Colon (tissue), 2 donors: ENCODE data around the gene BASP1.
"Not testable (repeated sequence)": the region's sequence is repeated elsewhere in the genome, so short reads cannot be mapped to it uniquely, and the experiment has no call there.

Source experiments
- FAIRE-seq: peaks from 2 replicates; lab custom pipeline; 2012; peaks lifted over from hg19 to GRCh38; lab: Jason Lieb, UNC
- donor health status: control.
- donor health status: control.

Gene BASP1

GRCh38 chr5:17289681-17290539 lies 72.5 kb downstream of the BASP1 start:
- FAIRE-seq = no peak

- no peak for FAIRE-seq
Measured at GRCh38 chr5:17290540-17290974, 73.1 kb downstream of the BASP1 start.

GRCh38 chr5:17292434-17293015 lies 75.1 kb downstream of the BASP1 start:
- FAIRE-seq = no peak

- no peak for FAIRE-seq
Measured at GRCh38 chr5:17294639-17295311, 77.3 kb downstream of the BASP1 start.

- FAIRE-seq = no peak
Measured at GRCh38 chr5:17295671-17296070, 78.2 kb downstream of the BASP1 start.

GRCh38 chr5:17302106-17302505 lies 84.7 kb downstream of the BASP1 start:
- FAIRE-seq = no peak

GRCh38 chr5:17302604-17303003 lies 85.2 kb downstream of the BASP1 start:
- no peak for FAIRE-seq

GRCh38 chr5:17304282-17304681 lies 86.9 kb downstream of the BASP1 start:
- no peak for FAIRE-seq

GRCh38 chr5:17305017-17305416 lies 87.6 kb downstream of the BASP1 start:
- no peak for FAIRE-seq

GRCh38 chr5:17305964-17306725 lies 88.7 kb downstream of the BASP1 start:
- FAIRE-seq = no peak

- no peak for FAIRE-seq
Measured at GRCh38 chr5:17306726-17307091, 89.3 kb downstream of the BASP1 start.

- not testable (repeated sequence) for FAIRE-seq
Measured at GRCh38 chr5:17307440-17307839, 90.0 kb downstream of the BASP1 start.

GRCh38 chr5:17308326-17309065 lies 91.1 kb downstream of the BASP1 start:
- no peak for FAIRE-seq

- no peak for FAIRE-seq
Measured at GRCh38 chr5:17309462-17309861, 92.0 kb downstream of the BASP1 start.

GRCh38 chr5:17310502-17310901 lies 93.1 kb downstream of the BASP1 start:
- not testable (repeated sequence) for FAIRE-seq

GRCh38 chr5:17311811-17312210 lies 94.4 kb downstream of the BASP1 start:
- FAIRE-seq = not testable (repeated sequence)

- FAIRE-seq = no peak
Measured at GRCh38 chr5:17312358-17312757, 94.9 kb downstream of the BASP1 start.

- FAIRE-seq = no peak
Measured at GRCh38 chr5:17314907-17315471, 97.6 kb downstream of the BASP1 start.

- FAIRE-seq = no peak
Measured at GRCh38 chr5:17315710-17316221, 98.3 kb downstream of the BASP1 start.

- no peak for FAIRE-seq
Measured at GRCh38 chr5:17316970-17317459, 99.6 kb downstream of the BASP1 start.

- FAIRE-seq = no peak
Measured at GRCh38 chr5:17317473-17317872, 100.0 kb downstream of the BASP1 start.
